Left ventricle myocardium inferior (tissue), 1 donor: Measurements from ENCODE around the gene SSH2. TPM values are rescaled to one million over a fixed set of nuclear protein-coding genes. Genes with fewer than 3 reads are reported as not detected.
A peak's percentile ranks its signal among the peaks of the same experiment; 100 is the strongest.
"Not testable (repeated sequence)": the region's sequence is repeated elsewhere in the genome, so short reads cannot be mapped to it uniquely, and the experiment has no call there.

Source experiments
- DNase-seq: peaks from one replicate; pipeline ENCODE4 v3.0.0-alpha.2; 2020
- H3K27ac ChIP-seq: fragments of 200-600 bp; replicated peaks from 2 replicates; pipeline ENCODE4 v1.8.0; 2021
- H3K27me3 ChIP-seq: fragments of 200-600 bp; 2 replicates; pipeline ENCODE4 v1.8.0; 2021; ENCODE audit warnings: low read depth
- H3K36me3 ChIP-seq: fragments of 200-600 bp; 2 replicates; pipeline ENCODE4 v1.8.0; 2021
- H3K4me1 ChIP-seq: fragments of 200-600 bp; 2 replicates; pipeline ENCODE4 v1.8.0; 2021
- H3K4me3 ChIP-seq: fragments of 200-600 bp; 2 replicates; pipeline ENCODE4 v1.8.0; 2021; ENCODE audit warnings: mild to moderate bottlenecking, moderate library complexity
- H3K9me3 ChIP-seq: fragments of 200-600 bp; replicated peaks from 2 replicates; pipeline ENCODE4 v1.8.0; 2021
- CTCF ChIP-seq: fragments of 200-600 bp; IDR thresholded peaks from 2 replicates; pipeline ENCODE4 v1.8.0; 2021; ENCODE audit warnings: antibody characterized with exemption, mild to moderate bottlenecking, borderline replicate concordance
- intact Hi-C: fragments of 100-400 bp; cut with micrococcal nuclease; formaldehyde crosslinking; loops from one replicate; pipeline ENCODE4 v1.11.0; 2022
- total RNA-seq: library from RNA; stranded (reverse); fragmentation: NEBNext Ultra II Directional; extraction: Animal tissue kit (Norgen Biotek cat#: 25700); gene quantifications from one replicate; pipeline ENCODE4 v1.2.1, GENCODE V29; 2021
- donor health status: DM: no; HTN: yes; CAD: no; lungs with severe emphysema.

The SSH2 gene
- total RNA-seq, 1 donor from 2014 or later = 28.6 TPM

GRCh38 chr17:29867643-29868181, 62.3 kb downstream of the SSH2 start:
- peak; percentile 29 for TF ChIP-seq CTCF
- H3K36me3 ChIP-seq = no peaks in the 10 kb centered on the region
- no peak overlapping the region for H3K27ac ChIP-seq
- no peaks in the 10 kb centered on the region for H3K27me3 ChIP-seq
- intact Hi-C loops = no loop called here
- H3K9me3 ChIP-seq = no peaks in the 10 kb centered on the region
- DNase-seq = no peak
- peaks cover 33% of the 10 kb centered on the region for H3K4me1 ChIP-seq
- H3K4me3 ChIP-seq = no peak overlapping the region

GRCh38 chr17:29866746-29867404, 63.2 kb downstream of the SSH2 start:
- Histone ChIP-seq H3K27me3 (no peaks in the 10 kb centered on the region), H3K36me3 (no peaks in the 10 kb centered on the region), H3K27ac (no peak overlapping the region), H3K4me1 (peaks cover 32% of the 10 kb centered on the region), H3K9me3 (no peaks in the 10 kb centered on the region), H3K4me3 (no peak overlapping the region)
- no peak for DNase-seq
- TF ChIP-seq CTCF = no peak
- intact Hi-C loops = no loop called here

GRCh38 chr17:29864615-29865014, 65.4 kb downstream of the SSH2 start:
- Histone ChIP-seq H3K9me3 (no peaks in the 10 kb centered on the region), H3K4me1 (peaks cover 19% of the 10 kb centered on the region), H3K27me3 (no peaks in the 10 kb centered on the region), H3K4me3 (no peak overlapping the region), H3K27ac (no peak overlapping the region), H3K36me3 (no peaks in the 10 kb centered on the region)
- TF ChIP-seq CTCF = no peak
- DNase-seq = no peak
- intact Hi-C loops = no loop called here

- H3K4me1 ChIP-seq = peaks cover 19% of the 10 kb centered on the region
- DNase-seq, H3K27me3 ChIP-seq, H3K36me3 ChIP-seq, H3K9me3 ChIP-seq, intact Hi-C loops, H3K27ac ChIP-seq, H3K4me3 ChIP-seq: not testable (repeated sequence)
Measured at GRCh38 chr17:29864123-29864522, 65.9 kb downstream of the SSH2 start.

GRCh38 chr17:29862951-29863350, 67.1 kb downstream of the SSH2 start:
- H3K36me3 ChIP-seq = no peaks in the 10 kb centered on the region
- peaks cover 17% of the 10 kb centered on the region for H3K4me1 ChIP-seq
- no peak overlapping the region for H3K4me3 ChIP-seq
- TF ChIP-seq CTCF = no peak
- DNase-seq = no peak
- H3K27me3 ChIP-seq = no peaks in the 10 kb centered on the region
- no peak overlapping the region for H3K27ac ChIP-seq
- intact Hi-C loops = no loop called here
- H3K9me3 ChIP-seq = no peaks in the 10 kb centered on the region

- Histone ChIP-seq H3K4me1 (peaks cover 9% of the 10 kb centered on the region), H3K27ac (no peak overlapping the region), H3K9me3 (no peaks in the 10 kb centered on the region), H3K4me3 (no peak overlapping the region), H3K36me3 (no peaks in the 10 kb centered on the region), H3K27me3 (no peaks in the 10 kb centered on the region)
- no peak for DNase-seq
- intact Hi-C loops = no loop called here
- TF ChIP-seq CTCF = no peak
Measured at GRCh38 chr17:29862127-29862526, 67.9 kb downstream of the SSH2 start.

- DNase-seq, H3K36me3 ChIP-seq, H3K27ac ChIP-seq, H3K9me3 ChIP-seq, H3K4me1 ChIP-seq, H3K27me3 ChIP-seq, H3K4me3 ChIP-seq, intact Hi-C loops: not testable (repeated sequence)
Measured at GRCh38 chr17:29859445-29859844, 70.6 kb downstream of the SSH2 start.
